ENCODE measurements around the gene KLHL29.

DNA sequence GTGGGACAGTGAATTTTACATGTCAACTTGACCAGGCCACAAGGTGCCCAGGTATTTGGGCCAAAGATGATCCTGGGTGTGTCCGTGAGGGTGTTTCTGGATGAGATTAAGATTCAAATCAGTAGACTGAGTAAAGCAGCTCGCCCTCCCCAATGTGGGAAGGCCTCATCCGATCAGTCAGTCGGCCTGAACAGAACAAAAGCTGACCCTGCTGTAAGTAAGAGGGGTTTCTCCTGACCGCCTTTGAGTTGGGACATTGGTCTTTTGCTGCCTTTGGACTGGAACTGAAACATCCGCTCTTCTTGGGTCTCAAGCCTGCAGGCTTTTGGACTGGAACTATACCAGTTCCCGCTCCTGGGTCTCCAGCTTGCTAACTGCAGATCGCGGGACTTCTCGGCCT, 233.3 kb downstream of the KLHL29 start:
- TF ChIP-seq, protein P1, sequence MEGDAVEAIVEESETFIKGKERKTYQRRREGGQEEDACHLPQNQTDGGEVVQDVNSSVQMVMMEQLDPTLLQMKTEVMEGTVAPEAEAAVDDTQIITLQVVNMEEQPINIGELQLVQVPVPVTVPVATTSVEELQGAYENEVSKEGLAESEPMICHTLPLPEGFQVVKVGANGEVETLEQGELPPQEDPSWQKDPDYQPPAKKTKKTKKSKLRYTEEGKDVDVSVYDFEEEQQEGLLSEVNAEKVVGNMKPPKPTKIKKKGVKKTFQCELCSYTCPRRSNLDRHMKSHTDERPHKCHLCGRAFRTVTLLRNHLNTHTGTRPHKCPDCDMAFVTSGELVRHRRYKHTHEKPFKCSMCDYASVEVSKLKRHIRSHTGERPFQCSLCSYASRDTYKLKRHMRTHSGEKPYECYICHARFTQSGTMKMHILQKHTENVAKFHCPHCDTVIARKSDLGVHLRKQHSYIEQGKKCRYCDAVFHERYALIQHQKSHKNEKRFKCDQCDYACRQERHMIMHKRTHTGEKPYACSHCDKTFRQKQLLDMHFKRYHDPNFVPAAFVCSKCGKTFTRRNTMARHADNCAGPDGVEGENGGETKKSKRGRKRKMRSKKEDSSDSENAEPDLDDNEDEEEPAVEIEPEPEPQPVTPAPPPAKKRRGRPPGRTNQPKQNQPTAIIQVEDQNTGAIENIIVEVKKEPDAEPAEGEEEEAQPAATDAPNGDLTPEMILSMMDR (conservative IDR thresholded peaks at IDR 0.05; ENCODE audit: low read length): no peak
- TF ChIP-seq EZH2phosphoT487 (IDR thresholded peaks at IDR 0.05; ENCODE audit: borderline replicate concordance, low read depth, low read length): no peak

Data from OCI-LY7 (cell line).